ENCODE data around the gene TMIE. TPM values are rescaled to one million over a fixed set of nuclear protein-coding genes. Genes with fewer than 3 reads are reported as not detected.

Gene TMIE
- total RNA-seq, 4 donors from 2014 or later = 0.33 to 1.2 (median 0.69) TPM; not detected in 1

GRCh38 chr3:46660003-46660402 lies 41.2 kb upstream of the TMIE start:
- intact Hi-C loops (cut with DNase I) = no loop called here
- no peak overlapping the region for H3K4me3 ChIP-seq
- no peaks in the 10 kb centered on the region for H3K27me3 ChIP-seq
- TF ChIP-seq POLR2AphosphoS5 (IDR thresholded peaks at IDR 0.05) = no peak
- no peak for TF ChIP-seq CTCF (IDR thresholded peaks at IDR 0.05)
- no peak for TF ChIP-seq EP300 (IDR thresholded peaks at IDR 0.05)
- no peak for TF ChIP-seq POLR2A (IDR thresholded peaks at IDR 0.05; ENCODE audit: low read depth)
- DNase-seq (ENCODE audit: extremely low spot score) = peak; percentile 70
- no peaks in the 10 kb centered on the region for H3K9me3 ChIP-seq
- WGBS = 92% methylated on average over 5 of the region's 6 CpGs
- H3K4me1 ChIP-seq = peaks cover 14 to 25% (median 20%) of the 10 kb centered on the region in 4 donors
- H3K36me3 ChIP-seq = no peaks in the 10 kb centered on the region
- no peak overlapping the region for H3K27ac ChIP-seq (replicated peaks in 1 of 4)

- 57% methylated on average over 6 of the region's 9 CpGs for WGBS
- peak; percentile 89 for DNase-seq (ENCODE audit: extremely low spot score)
Measured at GRCh38 chr3:46660543-46661523, 40.4 kb upstream of the TMIE start.

GRCh38 chr3:46661776-46662766 lies 39.1 kb upstream of the TMIE start:
- Histone ChIP-seq H3K4me3 (no peak overlapping the region), H3K4me1 (peaks cover 19 to 44% (median 25%) of the 10 kb centered on the region in 4 donors), H3K27me3 (no peaks in the 10 kb centered on the region), H3K36me3 (no peaks in the 10 kb centered on the region), H3K9me3 (no peaks in the 10 kb centered on the region), H3K27ac (replicated peaks in 1 of 4) (no peak overlapping the region)
- WGBS = 92% methylated on average over 15 of the region's 15 CpGs
- no peak for DNase-seq (ENCODE audit: extremely low spot score)
- TF ChIP-seq CTCF (IDR thresholded peaks at IDR 0.05) (no peak), POLR2A (IDR thresholded peaks at IDR 0.05; ENCODE audit: low read depth) (no peak), POLR2AphosphoS5 (IDR thresholded peaks at IDR 0.05) (no peak), EP300 (IDR thresholded peaks at IDR 0.05) (no peak)
- intact Hi-C loops (cut with DNase I) = no loop called here

More at GRCh38 chr3:46660543-46661523, 40.4 kb upstream of the TMIE start:
- intact Hi-C loops (cut with DNase I) = no loop called here
- Histone ChIP-seq H3K9me3 (no peaks in the 10 kb centered on the region), H3K4me3 (no peak overlapping the region), H3K4me1 (peaks cover 14 to 33% (median 20%) of the 10 kb centered on the region in 4 donors), H3K27ac (replicated peaks in 1 of 4) (no peak overlapping the region), H3K27me3 (no peaks in the 10 kb centered on the region), H3K36me3 (no peaks in the 10 kb centered on the region)
- TF ChIP-seq POLR2A (IDR thresholded peaks at IDR 0.05; ENCODE audit: low read depth) (no peak), CTCF (IDR thresholded peaks at IDR 0.05) (no peak), POLR2AphosphoS5 (IDR thresholded peaks at IDR 0.05) (no peak), EP300 (IDR thresholded peaks at IDR 0.05) (no peak)

- no peak overlapping the region for H3K27ac ChIP-seq (replicated peaks in 1 of 4)
- WGBS = 45% methylated on average over 15 of the region's 17 CpGs
- DNase-seq (ENCODE audit: extremely low spot score) = no peak
- no peaks in the 10 kb centered on the region for H3K27me3 ChIP-seq
- H3K4me1 ChIP-seq = peaks cover 19 to 45% (median 25%) of the 10 kb centered on the region in 4 donors
- no peaks in the 10 kb centered on the region for H3K9me3 ChIP-seq
- no peak overlapping the region for H3K4me3 ChIP-seq
- no peak for TF ChIP-seq POLR2AphosphoS5 (IDR thresholded peaks at IDR 0.05)
- TF ChIP-seq EP300 (IDR thresholded peaks at IDR 0.05) = no peak
- TF ChIP-seq POLR2A (IDR thresholded peaks at IDR 0.05; ENCODE audit: low read depth) = no peak
- intact Hi-C loops (cut with DNase I) = no loop called here
- H3K36me3 ChIP-seq = no peaks in the 10 kb centered on the region
Measured at GRCh38 chr3:46662771-46663551, 38.2 kb upstream of the TMIE start.
